Omental fat pad (tissue), 4 donors: Measurements from ENCODE around the gene CIRBP. TPM values are rescaled to one million over a fixed set of nuclear protein-coding genes. Genes with fewer than 3 reads are reported as not detected.
"Not testable (repeated sequence)": the region's sequence is repeated elsewhere in the genome, so short reads cannot be mapped to it uniquely, and the experiment has no call there.

Source experiments
- ATAC-seq: fragments of 150-250 bp; one replicate; pipeline ENCODE4 v1.9.1; 2016; ENCODE audit warnings: mild to moderate bottlenecking, moderate library complexity; ENCODE audit not compliant: low FRiP score
- DNase-seq: peaks from one replicate; pipeline ENCODE4 v3.0.0-alpha.2; 2019; ENCODE audit warnings: low spot score
- CTCF ChIP-seq, 3 donors: fragments of 450-650 bp; IDR thresholded peaks; one replicate each; pipeline ENCODE4 v1.5.1; 2016 to 2017; ENCODE audit warnings: antibody characterized with exemption in 3 of 3, mild to moderate bottlenecking in 3 of 3, moderate library complexity in 2 of 3
- total RNA-seq, 4 donors: library from RNA; depleted of rRNA; stranded (reverse); fragments of >200 nt; gene quantifications; one replicate each; pipeline ENCODE4 v1.1.0, GENCODE V29; 2016

CIRBP gene
- total RNA-seq, 4 donors from 2014 or later = 292 to 484 (median 372) TPM

GRCh38 chr19:1240925-1241324 is 28.2 kb upstream of the CIRBP start:
- no peak for DNase-seq
- no peak for ATAC-seq
- no peak for TF ChIP-seq CTCF (IDR thresholded peaks at IDR 0.05)

DNA sequence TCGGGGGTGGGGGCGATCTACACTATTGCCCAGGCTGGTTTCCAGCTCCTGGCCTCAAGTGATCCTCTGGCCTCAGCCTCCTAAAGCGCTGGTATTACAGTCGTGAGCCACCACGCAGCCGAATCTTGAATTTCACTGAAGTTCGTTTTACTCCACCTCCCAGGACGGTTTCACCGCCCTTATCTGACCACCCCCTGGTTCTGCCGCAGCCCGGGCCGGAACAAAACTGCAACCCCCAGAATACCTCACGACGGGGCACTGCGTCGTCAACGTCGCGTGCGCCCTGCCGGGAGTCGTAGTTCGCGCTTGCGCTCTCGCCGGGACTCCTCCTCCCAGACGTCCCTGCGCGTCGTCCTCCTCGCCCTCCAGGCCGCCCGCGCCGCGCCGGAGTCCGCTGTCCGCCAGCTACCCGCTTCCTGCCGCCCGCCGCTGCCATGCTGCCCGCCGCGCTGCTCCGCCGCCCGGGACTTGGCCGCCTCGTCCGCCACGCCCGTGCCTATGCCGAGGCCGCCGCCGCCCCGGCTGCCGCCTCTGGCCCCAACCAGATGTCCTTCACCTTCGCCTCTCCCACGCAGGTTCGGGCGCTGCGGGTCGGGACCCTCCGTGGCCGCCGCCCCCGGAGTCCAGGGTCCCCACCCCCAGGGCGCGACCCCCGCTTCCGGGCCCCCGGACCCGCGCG is 27.6 kb upstream of the CIRBP start, which contains the start of gene ATP5F1D:
Gene ATP5F1D (plus strand): TSS at position 335 of the 679 bp plus-strand sequence. CDS start 100 bp downstream, at position 435.
- ATAC-seq (peak; percentile 33), DNase-seq (no peak)
- TF ChIP-seq CTCF (IDR thresholded peaks at IDR 0.05) = no peak

DNA sequence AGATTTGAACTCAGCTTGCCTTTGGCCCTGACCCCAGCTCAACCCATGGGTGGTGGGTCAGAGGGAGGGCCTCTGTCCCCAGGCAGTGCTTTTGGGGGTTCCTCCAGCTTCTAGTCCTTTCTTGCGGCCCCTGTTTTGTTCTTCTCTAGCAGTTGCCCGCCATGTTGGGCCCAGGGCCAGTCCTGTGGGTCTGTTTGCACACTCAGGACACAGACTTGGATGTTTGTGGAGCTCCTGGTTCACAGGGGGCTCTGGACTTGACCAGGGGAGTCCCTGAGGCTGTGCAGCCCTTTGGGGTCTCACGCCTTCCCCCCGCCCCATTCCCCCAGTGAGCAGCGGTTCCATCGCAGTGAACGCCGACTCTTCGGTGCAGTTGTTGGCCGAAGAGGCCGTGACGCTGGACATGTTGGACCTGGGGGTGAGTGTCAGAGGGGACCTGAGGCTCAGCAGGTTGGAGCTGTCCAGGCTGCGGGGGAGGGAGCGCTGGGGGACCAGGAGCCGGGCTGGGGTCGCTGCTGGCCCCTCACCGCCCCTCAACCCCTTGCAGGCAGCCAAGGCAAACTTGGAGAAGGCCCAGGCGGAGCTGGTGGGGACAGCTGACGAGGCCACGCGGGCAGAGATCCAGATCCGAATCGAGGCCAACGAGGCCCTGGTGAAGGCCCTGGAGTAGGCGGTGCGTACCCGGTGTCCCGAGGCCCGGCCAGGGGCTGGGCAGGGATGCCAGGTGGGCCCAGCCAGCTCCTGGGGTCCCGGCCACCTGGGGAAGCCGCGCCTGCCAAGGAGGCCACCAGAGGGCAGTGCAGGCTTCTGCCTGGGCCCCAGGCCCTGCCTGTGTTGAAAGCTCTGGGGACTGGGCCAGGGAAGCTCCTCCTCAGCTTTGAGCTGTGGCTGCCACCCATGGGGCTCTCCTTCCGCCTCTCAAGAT is 25.1 kb upstream of the CIRBP start:
- ATAC-seq (peak; percentile 19), DNase-seq (peak; percentile 70)
- peak in 2 of 3 donors; percentile 38 to 87 for TF ChIP-seq CTCF (IDR thresholded peaks at IDR 0.05)

GRCh38 chr19:1244693-1245451 is 24.3 kb upstream of the CIRBP start:
- ATAC-seq (peak; percentile 1), DNase-seq (no peak)
- no peak for TF ChIP-seq CTCF (IDR thresholded peaks at IDR 0.05)

DNA sequence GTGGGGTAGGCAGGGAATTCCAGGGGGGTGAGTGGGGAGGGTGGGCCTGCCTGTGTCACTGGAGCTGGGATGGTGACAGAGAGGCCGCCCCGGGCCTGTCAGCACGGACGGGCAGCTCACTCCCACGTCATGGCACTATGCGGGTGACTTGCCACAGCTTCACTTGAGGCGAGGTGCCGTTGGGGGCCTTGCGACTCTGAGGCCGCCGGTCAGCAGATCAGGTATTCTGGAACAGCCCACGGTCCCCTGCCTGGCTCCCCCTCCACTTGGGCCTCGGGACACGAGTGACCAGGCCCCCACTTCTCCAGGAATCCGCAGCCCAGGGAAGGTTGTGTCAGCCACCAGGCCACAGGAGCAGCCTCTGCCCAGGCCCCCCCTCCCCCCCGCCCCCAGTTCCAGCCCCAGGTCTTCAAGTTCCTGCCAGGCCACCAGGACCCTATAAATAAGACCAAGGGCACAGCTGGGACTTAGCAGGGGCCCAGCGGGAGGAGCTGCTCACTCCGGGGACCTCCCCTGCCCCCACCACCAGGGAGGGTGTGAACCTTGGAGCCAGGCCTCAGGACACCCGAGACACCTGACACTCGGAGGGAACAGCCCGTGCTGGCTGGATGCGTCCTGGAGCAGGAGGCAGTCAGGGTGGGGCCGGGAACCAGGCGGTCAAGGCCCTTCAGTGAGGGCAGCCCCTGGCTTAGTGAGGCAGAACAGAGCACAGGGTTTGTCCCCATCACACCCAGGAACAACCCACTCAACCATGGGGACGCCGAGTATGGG is 23.5 kb upstream of the CIRBP start:
- DNase-seq = no peak
- TF ChIP-seq CTCF (IDR thresholded peaks at IDR 0.05) = no peak
- ATAC-seq = no peak

GRCh38 chr19:1246265-1247087 is 22.7 kb upstream of the CIRBP start:
- not testable (repeated sequence) for ATAC-seq, DNase-seq
